Breast epithelium (tissue), 4 donors: ENCODE results near the gene PRDM7. TPM values are rescaled to one million over a fixed set of nuclear protein-coding genes. Genes with fewer than 3 reads are reported as not detected.

Experiments used
- DNase-seq, 2 donors: peaks; one replicate each; pipeline ENCODE4 v3.0.0-alpha.2; 2019; ENCODE audit warnings: low spot score in 2 of 2
- H3K27ac ChIP-seq, 2 donors: fragments of 200-600 bp; sonication (generic) in 1 of 2; one replicate each; pipeline ENCODE4 v1.5.1; 2016 to 2019; ENCODE audit warnings: mild to moderate bottlenecking in 1 of 2
- H3K27me3 ChIP-seq, 2 donors: fragments of 200-600 bp; sonication (generic) in 1 of 2; one replicate each; pipeline versions ENCODE4 v1.5.1 to v1.6.0; 2017 to 2019; ENCODE audit warnings: control low read depth in 1 of 2, mild to moderate bottlenecking in 1 of 2
- H3K36me3 ChIP-seq: fragments of 200-600 bp; one replicate; pipeline ENCODE4 v1.5.1; 2019
- H3K4me1 ChIP-seq, 2 donors: fragments of 200-600 bp; sonication (generic); one replicate each; pipeline ENCODE4 v1.5.1; 2016 to 2019; ENCODE audit warnings: control low read depth in 1 of 2
- H3K4me3 ChIP-seq, 3 donors: fragments of 200-600 bp; sonication (generic); 1 replicate in 2 of 3; 2 replicates in 1 of 3; pipeline ENCODE4 v1.5.1; 2016 to 2019; ENCODE audit warnings: mild to moderate bottlenecking in 3 of 3, moderate library complexity in 2 of 3
- H3K9me3 ChIP-seq, 2 donors: fragments of 200-600 bp; sonication (generic) in 1 of 2; one replicate each; pipeline ENCODE4 v1.5.1; 2016 to 2019; ENCODE audit warnings: control low read depth in 1 of 2
- CTCF ChIP-seq, 3 donors: fragments of 450-650 bp; IDR thresholded peaks; one replicate each; pipeline ENCODE4 v1.5.1; 2016 to 2017; ENCODE audit warnings: antibody characterized with exemption in 3 of 3, mild to moderate bottlenecking in 3 of 3, moderate library complexity in 3 of 3
- POLR2A ChIP-seq: fragments of 450-650 bp; IDR thresholded peaks from one replicate; pipeline ENCODE4 v1.6.1; 2016; ENCODE audit warnings: antibody characterized with exemption, mild to moderate bottlenecking, moderate library complexity
- POLR2AphosphoS5 ChIP-seq, 3 donors: sonication (generic); formaldehyde crosslinking; IDR thresholded peaks; one replicate each; pipeline ENCODE4 v1.6.1; 2017; ENCODE audit warnings: antibody characterized with exemption in 3 of 3
- intact Hi-C: fragments of 100-400 bp; cut with DNase I; formaldehyde crosslinking; loops from one replicate; pipeline ENCODE4 v1.15.1; 2023; ENCODE audit warnings: low total_unique reads
- total RNA-seq, 3 donors: library from RNA; depleted of rRNA; stranded (reverse); fragments of >200 nt; gene quantifications; one replicate each; pipeline ENCODE4 v1.1.0, GENCODE V29; 2016

Gene PRDM7
- total RNA-seq, 3 donors from 2014 or later = not detected

DNA sequence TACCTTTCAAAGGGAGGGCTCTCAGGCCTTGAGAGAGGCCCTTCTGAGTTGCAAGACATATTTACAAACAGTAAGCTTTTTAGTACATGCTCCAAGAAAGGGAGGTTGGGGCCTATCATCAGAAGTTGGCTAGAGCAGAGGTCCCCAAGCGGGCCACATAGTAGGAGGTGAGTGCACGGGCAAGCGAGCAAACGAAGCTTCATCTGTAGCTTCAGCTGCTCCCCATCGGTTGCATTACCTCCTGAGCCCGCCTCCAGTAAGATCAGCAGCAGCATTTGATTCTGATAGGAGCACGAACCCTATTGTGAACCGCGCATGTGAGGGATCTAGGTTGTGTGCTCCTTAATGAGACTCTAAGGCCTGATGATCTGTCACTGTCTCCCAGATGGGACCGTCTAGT, 26.2 kb downstream of the PRDM7 start:
- H3K4me3 ChIP-seq = no peak overlapping the region
- no peaks in the 10 kb centered on the region for H3K36me3 ChIP-seq
- no peak overlapping the region for H3K27ac ChIP-seq
- no peak for DNase-seq
- TF ChIP-seq POLR2A (no peak), POLR2AphosphoS5 (IDR thresholded peaks at IDR 0.05) (no peak), CTCF (IDR thresholded peaks at IDR 0.05) (no peak)
- H3K9me3 ChIP-seq = peaks cover 14 to 16% of the 10 kb centered on the region in 2 donors
- intact Hi-C loops = no loop called here
- peaks cover 4 to 6% of the 10 kb centered on the region in 2 donors for H3K4me1 ChIP-seq
- no peaks in the 10 kb centered on the region for H3K27me3 ChIP-seq

- peak overlapping the region; percentile 75 to 78 for H3K27ac ChIP-seq
- H3K27me3 ChIP-seq = no peaks in the 10 kb centered on the region
- H3K9me3 ChIP-seq = peaks cover 0 to 3% of the 10 kb centered on the region in 2 donors
- H3K36me3 ChIP-seq = no peaks in the 10 kb centered on the region
- peaks cover 4 to 6% of the 10 kb centered on the region in 2 donors for H3K4me1 ChIP-seq
- DNase-seq = no peak
- H3K4me3 ChIP-seq = no peak overlapping the region
- TF ChIP-seq CTCF (IDR thresholded peaks at IDR 0.05) = no peak
- no peak for TF ChIP-seq POLR2A
- no peak for TF ChIP-seq POLR2AphosphoS5 (IDR thresholded peaks at IDR 0.05)
- intact Hi-C loops = no loop called here
Observed at GRCh38 chr16:90048737-90049330, 28.3 kb downstream of the PRDM7 start.

DNA sequence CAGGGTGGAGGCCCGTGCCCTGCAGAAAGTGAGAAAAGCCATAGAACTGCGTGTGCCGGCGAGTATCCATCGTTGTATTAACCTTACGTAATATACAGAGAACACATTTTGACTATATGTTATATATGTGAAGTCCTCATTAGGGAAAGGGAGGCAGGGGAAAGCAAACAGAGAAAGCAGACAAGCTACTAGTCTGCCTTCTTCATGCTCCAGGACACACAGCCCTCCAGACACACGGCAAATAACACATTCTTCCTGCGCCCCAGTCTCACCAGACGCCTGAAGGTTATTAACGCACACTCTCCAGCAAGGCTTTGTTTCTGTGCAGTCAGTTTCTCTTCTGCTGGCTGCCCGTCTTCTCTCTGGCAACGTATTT, 28.8 kb downstream of the PRDM7 start:
- Histone ChIP-seq H3K4me3 (peak overlapping the region in 2 of 3 donors; percentile 39 to 63), H3K9me3 (no peaks in the 10 kb centered on the region), H3K27ac (peak overlapping the region; percentile 75 to 78), H3K27me3 (no peaks in the 10 kb centered on the region), H3K36me3 (no peaks in the 10 kb centered on the region), H3K4me1 (peaks cover 4 to 6% of the 10 kb centered on the region in 2 donors)
- TF ChIP-seq POLR2A (no peak), CTCF (IDR thresholded peaks at IDR 0.05) (no peak), POLR2AphosphoS5 (IDR thresholded peaks at IDR 0.05) (no peak)
- intact Hi-C loops = no loop called here
- no peak for DNase-seq

DNA sequence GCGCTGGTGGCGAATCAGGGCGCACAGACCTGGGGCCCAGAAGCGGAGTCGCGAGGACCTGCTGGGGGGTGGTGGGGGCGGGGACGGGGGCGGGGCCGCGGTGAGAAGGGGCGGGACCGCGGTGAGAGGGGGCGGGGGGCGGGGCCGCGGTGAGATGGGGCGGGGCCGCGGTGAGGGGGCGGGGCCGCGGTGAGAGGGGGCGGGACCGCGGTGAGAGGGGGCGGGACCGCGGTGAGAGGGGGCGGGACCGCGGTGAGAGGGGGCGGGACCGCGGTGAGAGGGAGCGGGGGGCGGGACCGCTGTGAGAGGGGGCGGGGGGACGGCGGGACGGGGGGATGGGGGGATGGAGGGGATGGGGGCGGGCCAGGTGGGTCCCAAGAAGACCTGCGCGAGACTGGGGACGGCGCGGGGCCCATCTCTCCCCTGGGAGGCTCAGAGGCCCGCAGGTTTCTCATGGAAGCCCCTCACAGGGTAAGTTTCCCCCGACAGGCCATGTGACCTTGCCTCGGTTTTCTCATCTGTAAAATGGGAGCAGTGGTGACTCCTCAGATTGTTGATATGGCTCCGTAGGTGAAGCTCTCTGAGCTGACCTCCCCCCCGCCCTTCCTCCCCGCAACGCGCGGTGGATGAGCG, 29.3 kb downstream of the PRDM7 start:
- peak overlapping the region; percentile 25 to 82 (median 63) for H3K4me3 ChIP-seq
- intact Hi-C loops = no loop called here
- H3K27ac ChIP-seq = peak overlapping the region; percentile 80 to 88
- H3K36me3 ChIP-seq = no peaks in the 10 kb centered on the region
- TF ChIP-seq POLR2AphosphoS5 (IDR thresholded peaks at IDR 0.05) (no peak), POLR2A (no peak), CTCF (IDR thresholded peaks at IDR 0.05) (no peak)
- no peak for DNase-seq
- no peaks in the 10 kb centered on the region for H3K27me3 ChIP-seq
- no peaks in the 10 kb centered on the region for H3K9me3 ChIP-seq
- H3K4me1 ChIP-seq = peaks cover 4 to 6% of the 10 kb centered on the region in 2 donors

DNA sequence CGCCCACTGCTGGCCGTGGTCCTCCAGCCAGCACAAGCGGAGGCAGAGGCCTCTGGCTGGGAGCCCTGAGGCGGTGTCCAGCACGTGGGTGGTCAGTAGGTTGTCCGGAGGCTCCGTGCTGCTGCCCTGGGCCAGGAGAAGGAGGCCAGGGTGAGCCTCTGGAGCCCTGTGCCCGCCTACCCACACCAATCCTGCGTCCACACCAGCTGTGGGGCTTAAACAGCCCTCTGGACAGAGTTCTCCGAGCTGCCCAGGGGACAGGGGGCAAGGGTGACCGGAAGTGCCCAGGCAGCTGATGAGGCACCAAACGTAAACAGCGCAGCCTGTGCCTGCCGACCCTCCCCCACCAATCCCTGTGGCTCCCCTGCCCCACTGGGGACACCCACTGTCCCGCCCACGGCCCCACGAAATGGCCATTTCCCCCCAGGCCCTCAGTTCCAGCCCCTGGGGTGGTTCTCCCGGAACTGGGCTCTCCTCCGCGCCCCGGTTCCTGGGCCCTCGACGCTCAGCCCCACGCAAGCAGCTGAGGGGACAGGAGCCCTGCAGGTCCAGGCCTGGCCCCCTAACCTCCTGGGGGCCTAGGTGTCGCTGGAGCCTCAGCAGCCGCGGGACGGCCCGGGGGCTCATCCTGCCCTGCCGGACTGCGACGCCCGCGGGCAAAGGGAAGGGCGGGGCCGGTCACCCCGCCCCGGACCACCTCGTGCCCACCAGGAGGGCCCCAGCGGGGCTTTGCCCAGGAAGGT, 30.0 kb downstream of the PRDM7 start:
- no peaks in the 10 kb centered on the region for H3K27me3 ChIP-seq
- TF ChIP-seq CTCF (IDR thresholded peaks at IDR 0.05) (no peak), POLR2A (no peak), POLR2AphosphoS5 (IDR thresholded peaks at IDR 0.05) (peak in 1 of 3 donors; percentile 9)
- H3K36me3 ChIP-seq = no peaks in the 10 kb centered on the region
- intact Hi-C loops = no loop called here
- DNase-seq = peak in 1 of 2 donors; percentile 58
- H3K27ac ChIP-seq = peak overlapping the region; percentile 80 to 88
- peak overlapping the region; percentile 25 to 82 (median 63) for H3K4me3 ChIP-seq
- H3K9me3 ChIP-seq = no peaks in the 10 kb centered on the region
- peaks cover 4 to 6% of the 10 kb centered on the region in 2 donors for H3K4me1 ChIP-seq
